NB4 (cell line): Measurements from ENCODE around the gene ORAI2.

Experiments used
- CTCF ChIP-seq: IDR thresholded peaks from one replicate; pipeline ENCODE4 v1.5.1; 2012; ENCODE audit warnings: low read depth, low read length
- MAX ChIP-seq: IDR thresholded peaks from 2 replicates; pipeline ENCODE4 v1.6.1; 2011; ENCODE audit warnings: low read depth, low read length
- MYC ChIP-seq: IDR thresholded peaks from 2 replicates; pipeline ENCODE4 v1.6.1; 2011; ENCODE audit warnings: low read depth, low read length
- POLR2A ChIP-seq: IDR thresholded peaks from 2 replicates; pipeline ENCODE4 v1.6.1; 2011; ENCODE audit warnings: mild to moderate bottlenecking; ENCODE audit not compliant: insufficient read length; ENCODE audit errors: extremely low read depth

GRCh38 chr7:102417105-102417504 lies 16.3 kb upstream of the ORAI2 start:
- TF ChIP-seq CTCF: no peak
- no peak for TF ChIP-seq POLR2A
- no peak for TF ChIP-seq MYC
- TF ChIP-seq MAX: no peak
